Measurements from ENCODE around the gene DNAI2. TPM values are rescaled to one million over a fixed set of nuclear protein-coding genes. Genes with fewer than 3 reads are reported as not detected.

DNAI2 gene
- total and polyA plus RNA-seq, 9 of the 15 experiments (the other 6 are each of a cell fraction or from before 2014, with no cell fraction given): not detected

GRCh38 chr17:74280093-74280513, 6.1 kb downstream of the DNAI2 start (continued):
- TF ChIP-seq RBM39 (optimal IDR thresholded peaks at IDR 0.05; ENCODE audit: low read depth, low read length) (no peak), HNRNPK (IDR thresholded peaks at IDR 0.05; ENCODE audit: low read depth, low read length, poor library complexity, severe bottlenecking) (no peak), ATF3 (IDR thresholded peaks at IDR 0.05) (0 out of 2 replicates have a peak, but pooled peaks have one; percentile 12), ATF3 (CRISPR knock-in tag; conservative IDR thresholded peaks at IDR 0.05) (no peak), E4F1 (CRISPR knock-in tag; IDR thresholded peaks at IDR 0.05; ENCODE audit: borderline replicate concordance) (no peak), NCOA6 (IDR thresholded peaks at IDR 0.05) (no peak), ZNF766 (CRISPR knock-in tag; conservative IDR thresholded peaks at IDR 0.05) (peak; percentile 62; the same call in 1 of the 2 replicates), NFXL1 (CRISPR knock-in tag; IDR thresholded peaks at IDR 0.05) (no peak), SNRNP70 (optimal IDR thresholded peaks at IDR 0.05; ENCODE audit: low read depth, low read length) (no peak), ZNF354B (CRISPR knock-in tag; IDR thresholded peaks at IDR 0.05) (no peak), CTBP1 (IDR thresholded peaks at IDR 0.05; ENCODE audit: borderline replicate concordance) (peak; percentile 58; the same call in 1 of the 2 replicates)

Measured in K562 (cell line).